DOHH2 (cell line): ENCODE results near the gene NPAS3.

ENCODE experiments used
- CTCF ChIP-seq: fragments of 200-600 bp; sonication (generic); IDR thresholded peaks from one replicate; pipeline ENCODE4 v1.5.1; 2014; ENCODE audit warnings: antibody characterized with exemption, mild to moderate bottlenecking, low read depth, low read length; ENCODE audit not compliant: poor library complexity, severe bottlenecking
- EZH2phosphoT487 ChIP-seq: fragments of 200-600 bp; sonication (generic); IDR thresholded peaks from 2 replicates; pipeline ENCODE4 v1.6.1; 2017; ENCODE audit warnings: borderline replicate concordance, mild to moderate bottlenecking, antibody characterized with exemption, low read length, moderate library complexity, mixed read lengths

GRCh38 chr14:33532553-33532952 is 593.9 kb downstream of the NPAS3 start:
- TF ChIP-seq CTCF (no peak), EZH2phosphoT487 (no peak)
